K562 (cell line): ENCODE results near the gene DAB2. TPM values are rescaled to one million over a fixed set of nuclear protein-coding genes. Genes with fewer than 3 reads are reported as not detected.

ENCODE experiments used
- ATAC-seq: fragments of 200-7000 bp; cut with Tn5 transposase; 3 replicates; pipeline ENCODE4 v1.9.1; 2020; ENCODE audit warnings: moderate library complexity
- BruUV-seq: library from RNA; stranded (reverse); fragments of 400-500 nt; replicated peaks from 2 replicates; lab custom pipeline; 2021; lab: Mats Ljungman, UMichigan
- CTCF ChIA-PET: fragments of 300-600 bp; formaldehyde crosslinking; extraction: SDS; loops from one replicate; lab custom pipeline; 2021; ENCODE audit warnings: low intra/inter-chr PET ratio; lab: Yijun Ruan, JAX
- POLR2A ChIA-PET: fragments of 300-600, 350-650 bp; sonication (Branson Sonifier 250); formaldehyde crosslinking; extraction: SDS; loops from one replicate; lab custom pipeline; 2021; ENCODE audit warnings: antibody characterized with exemption, inconsistent platforms; lab: Yijun Ruan, JAX
- DNase-seq, 4 experiments: peaks; one replicate each; pipeline versions ENCODE4 v3.0.0 to v3.0.0-alpha.2; 2011 to 2018; ENCODE audit warnings: low spot score in 3 of 4, mixed read lengths in 3 of 4; ENCODE audit errors: extremely low read depth in 1 of 4
- FAIRE-seq: peaks from 2 replicates; lab custom pipeline; 2011; peaks lifted over from hg19 to GRCh38; lab: Jason Lieb, UNC
- H2AFZ ChIP-seq: 2 replicates; pipeline ENCODE4 v1.6.0; 2011; ENCODE audit warnings: low read depth, low read length, control low read depth, inconsistent platforms
- H3K27ac ChIP-seq: fragments of 200-600 bp; 3 replicates; pipeline ENCODE4 v1.8.0; 2011; ENCODE audit warnings: low read depth, mild to moderate bottlenecking, control low read depth, inconsistent platforms, low read length, moderate library complexity, mixed read lengths; ENCODE audit errors: extremely low read depth
- H3K27me3 ChIP-seq, 2 experiments: fragments of 300-600 bp in 1 of 2; 2 replicates in 1 of 2; 3 replicates in 1 of 2; pipeline versions ENCODE4 v1.6.0 to v1.8.0; 2011; ENCODE audit warnings: inconsistent platforms in 2 of 2, low read length in 2 of 2, mild to moderate bottlenecking in 1 of 2, mixed read lengths in 1 of 2, moderate library complexity in 1 of 2; ENCODE audit not compliant: control insufficient read depth in 2 of 2, insufficient read depth in 2 of 2
- H3K36me3 ChIP-seq: fragments of 300-600 bp; 3 replicates; pipeline ENCODE4 v1.8.0; 2011; ENCODE audit warnings: mild to moderate bottlenecking, low read length, inconsistent platforms; ENCODE audit not compliant: control insufficient read depth, insufficient read depth
- H3K4me1 ChIP-seq, 2 experiments: fragments of 200-600 bp in 1 of 2; replicated peaks in 1 of 2; 2 replicates in 1 of 2; 3 replicates in 1 of 2; pipeline versions ENCODE4 v1.5.1 to v1.8.0; 2011; ENCODE audit warnings: inconsistent platforms in 2 of 2, low read length in 2 of 2, mild to moderate bottlenecking in 1 of 2, mixed read lengths in 1 of 2, moderate library complexity in 1 of 2; ENCODE audit not compliant: control insufficient read depth in 2 of 2, insufficient read depth in 2 of 2
- H3K4me2 ChIP-seq: 2 replicates; pipeline ENCODE4 v1.6.1; 2011; ENCODE audit warnings: low read length, control low read depth, inconsistent platforms, mixed read lengths; ENCODE audit not compliant: insufficient read depth
- H3K4me3 ChIP-seq: fragments of 200-600 bp; sonication (generic), shearing (Covaris generic); 2 replicates; pipeline ENCODE4 v1.5.1; 2016; ENCODE audit warnings: control low read depth, inconsistent platforms
- H3K79me2 ChIP-seq: fragments of 200-600 bp; 3 replicates; pipeline ENCODE4 v1.8.0; 2011; ENCODE audit warnings: low read length, inconsistent platforms; ENCODE audit not compliant: control insufficient read depth, insufficient read depth
- H3K9ac ChIP-seq, 2 experiments: 2 replicates each; pipeline versions ENCODE4 v1.6.0 to v1.6.1; 2011; ENCODE audit warnings: low read depth in 2 of 2, low read length in 2 of 2, control low read depth in 1 of 2, inconsistent platforms in 1 of 2, mild to moderate bottlenecking in 1 of 2, mixed read lengths in 1 of 2; ENCODE audit not compliant: insufficient read depth in 1 of 2
- H3K9me1 ChIP-seq: one replicate; pipeline ENCODE4 v1.6.0; 2011; ENCODE audit warnings: inconsistent platforms, mild to moderate bottlenecking, low read length, moderate library complexity; ENCODE audit not compliant: control insufficient read depth, insufficient read depth
- H3K9me3 ChIP-seq: replicated peaks from 2 replicates; pipeline ENCODE4 v1.5.1; 2011; ENCODE audit warnings: low read depth, low read length, inconsistent platforms; ENCODE audit not compliant: control insufficient read depth, insufficient read depth
- H4K20me1 ChIP-seq: replicated peaks from 2 replicates; pipeline ENCODE4 v1.6.1; 2011; ENCODE audit warnings: low read length, inconsistent platforms, mixed read lengths; ENCODE audit not compliant: control insufficient read depth, insufficient read depth
- DIDO1 ChIP-seq: fragments of 450-650 bp; IDR thresholded peaks from 2 replicates; pipeline ENCODE4 v1.6.1; 2016; ENCODE audit warnings: low read depth, missing biosample characterization, missing genetic modification characterization
- GABPA ChIP-seq: fragments of 200-800 bp; sonication (Bioruptor generic); conservative IDR thresholded peaks from 2 replicates; pipeline ENCODE4 v1.6.1; 2016; ENCODE audit warnings: low read depth, missing genetic modification characterization, missing compliant biosample characterization
- JUND ChIP-seq, 2 experiments: IDR thresholded peaks; 2 replicates in 1 of 2; 3 replicates in 1 of 2; pipeline ENCODE4 v1.6.1; 2011; ENCODE audit warnings: borderline replicate concordance in 2 of 2, low read depth in 2 of 2, low read length in 2 of 2, improper control_type of control experiment in 1 of 2, missing biosample characterization in 1 of 2, missing genetic modification characterization in 1 of 2, missing genetic modification reagents in 1 of 2
- NEUROD1 ChIP-seq: fragments of 150-350 bp; IDR thresholded peaks from 2 replicates; pipeline ENCODE4 v1.6.1; 2014; ENCODE audit warnings: borderline replicate concordance, low read length, low read depth; ENCODE audit not compliant: partially characterized antibody
- POLR3G ChIP-seq: IDR thresholded peaks from 2 replicates; pipeline ENCODE4 v1.6.1; 2011; ENCODE audit not compliant: insufficient read length, insufficient replicate concordance; ENCODE audit errors: extremely low read depth
- RHOXF2B ChIP-seq: fragments of 250-450 bp; sonication (Bioruptor Pico); conservative IDR thresholded peaks from 2 replicates; pipeline ENCODE4 v1.5.1; 2021
- ZNF274 ChIP-seq: IDR thresholded peaks from 2 replicates; pipeline ENCODE4 v1.6.1; 2011; ENCODE audit warnings: low read depth, mild to moderate bottlenecking, low read length, moderate library complexity, borderline replicate concordance
- WGBS: fragments of 100-300 bp; shearing (Covaris generic); methylation state at CpG from one replicate; pipeline ENCODE4 v1.1.6; 2016; ENCODE audit warnings: low coverage, mixed read lengths; ENCODE audit not compliant: insufficient coverage; ENCODE audit errors: missing lambda C conversion rate; 5-methylcytosine and 5-hydroxymethylcytosine counted together
- in situ Hi-C: fragments of 300-500 bp; cut with MboI; formaldehyde crosslinking; loops from 4 replicates; pipeline ENCODE4 v1.15.0; 2018; ENCODE audit warnings: inconsistent platforms, mixed read lengths
- intact Hi-C: fragments of 100-400 bp; cut with micrococcal nuclease; formaldehyde crosslinking; loops from 2 replicates; pipeline ENCODE4 v1.14.2; 2022
- polyA plus RNA-seq, 8 experiments: library from polyadenylated mRNA; depleted of rRNA in 4 of 8; stranded (reverse) in 5 of 8; unstranded in 3 of 8; fragments of >200 nt; fragmentation: Nextera tagmentation in 2 of 8; fragmentation: Illumina TruSeq in 1 of 8; extraction: Ambion mirVana in 2 of 8; extraction: Trizol in 1 of 8; gene quantifications; 2 replicates each; pipeline versions ENCODE4 v1.2.1 to v1.2.3, GENCODE V29; 2011 to 2014; ENCODE audit warnings: inconsistent platforms in 1 of 8, missing spikeins in 1 of 8
- total RNA-seq, 7 experiments: library from RNA; depleted of rRNA in 6 of 7; stranded (reverse); fragments of >200 nt in 6 of 7; fragmentation: Illumina TruSeq in 2 of 7; extraction: Trizol in 2 of 7; gene quantifications; 2 replicates each; pipeline versions ENCODE4 v1.2.1 to v1.2.3, GENCODE V29; 2011 to 2021; ENCODE audit warnings: low replicate concordance in 1 of 7

Gene DAB2
- total and polyA plus RNA-seq, 9 of the 15 experiments (the other 6 are each of a cell fraction or from before 2014, with no cell fraction given) = 6.6 to 29.9 (median 24.1) TPM

DNA sequence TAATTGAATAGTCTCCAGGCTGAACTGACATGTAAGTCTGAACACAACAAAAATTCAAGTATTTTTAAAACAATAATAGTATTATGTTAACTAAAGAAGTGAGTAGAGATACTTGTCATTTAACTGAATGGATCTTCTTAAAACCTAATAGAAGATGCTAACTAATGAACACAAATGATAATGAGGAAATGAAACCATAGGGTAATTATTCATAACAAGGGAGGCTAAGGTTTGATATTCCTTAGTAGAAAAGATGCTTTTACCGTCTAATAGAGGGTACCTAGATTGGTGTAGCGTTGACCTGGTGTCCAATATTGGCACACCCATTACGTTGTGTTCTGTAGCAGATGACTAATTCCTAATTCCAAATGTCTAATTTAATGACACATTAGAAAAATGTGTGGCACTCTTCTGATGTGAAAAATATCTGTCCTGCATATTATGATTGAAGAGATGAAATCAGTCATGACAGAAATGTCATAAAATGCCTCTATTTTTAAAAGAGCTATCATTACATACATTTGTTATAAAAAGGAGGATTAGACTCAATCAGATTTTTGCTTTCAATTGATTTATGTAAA lies 14.9 kb upstream of the DAB2 start:
- POLR2A ChIA-PET = interaction anchor here (1.1 to 1.5 kb wide), 2 partner anchors 10 to 18 kb away, joined by 3 read pairs; no protein-coding TSS in a partner anchor
- Histone ChIP-seq H3K9ac (no peak overlapping the region), H3K9me1 (no peaks in the 10 kb centered on the region), H4K20me1 (no peaks in the 10 kb centered on the region), H3K4me3 (no peak overlapping the region), H3K9me3 (no peaks in the 10 kb centered on the region), H2AFZ (no peak overlapping the region), H3K4me1 (no peaks in the 10 kb centered on the region), H3K79me2 (no peaks in the 10 kb centered on the region), H3K36me3 (no peaks in the 10 kb centered on the region), H3K4me2 (no peak overlapping the region), H3K27ac (no peak overlapping the region), H3K27me3 (no peaks in the 10 kb centered on the region)
- no TSS peak for BruUV-seq
- intact Hi-C loops (no loop called here), in situ Hi-C loops (no loop called here)
- WGBS = 4% methylated on average over 3 of the region's 3 CpGs
- TF ChIP-seq JUND (IDR thresholded peaks at IDR 0.05; ENCODE audit: borderline replicate concordance, low read depth, low read length) (no peak), JUND (tag; IDR thresholded peaks at IDR 0.05; ENCODE audit: borderline replicate concordance, low read depth, low read length) (no peak), DIDO1 (no peak), ZNF274 (no peak), POLR3G (no peak), NEUROD1 (no peak), GABPA (tag) (no peak), RHOXF2B (CRISPR knock-in tag) (no peak)
- ATAC-seq (no peak), FAIRE-seq (no peak), DNase-seq (no peak)
- CTCF ChIA-PET = no interaction called here
